ENCODE data around the gene SRBD1. TPM values are rescaled to one million over a fixed set of nuclear protein-coding genes. Genes with fewer than 3 reads are reported as not detected.

The SRBD1 gene
- total RNA-seq, 8 experiments from 2014 or later: 17.0 to 27.1 (median 20.4) TPM

GRCh38 chr2:45460825-45461224 lies 150.2 kb downstream of the SRBD1 start:
- Histone ChIP-seq H3K4me3 (no peak overlapping the region), H3K27ac (no peak overlapping the region), H3K4me1 (replicated peaks in 1 of 2) (no peaks in the 10 kb centered on the region)
- WGBS, 10 experiments: 80 to 100% (median 97%) methylated on average over 1 to 5 of the region's 6 CpGs
- no peak for ATAC-seq (replicated peaks in 6 of 8)
- in situ Hi-C loops (cut with MboI; ENCODE audit: low pct_unique_long_range_greater_than_20kb in 2 of 9, low sequenced_read_pairs in 9 of 9, unreplicated experiment in 9 of 9): no loop called here

GRCh38 chr2:45459860-45460259 lies 151.2 kb downstream of the SRBD1 start:
- no peaks in the 10 kb centered on the region for H3K4me1 ChIP-seq (replicated peaks in 1 of 2)

GRCh38 chr2:45458909-45459563 lies 152.0 kb downstream of the SRBD1 start:
- in situ Hi-C loops (cut with MboI; ENCODE audit: low pct_unique_long_range_greater_than_20kb in 2 of 9, low sequenced_read_pairs in 9 of 9, unreplicated experiment in 9 of 9): no loop called here
- no peaks in the 10 kb centered on the region for H3K4me1 ChIP-seq (replicated peaks in 1 of 2)
- WGBS, 10 experiments: 13 to 100% (median 29%) methylated on average over 1 to 3 of the region's 3 CpGs
- H3K27ac ChIP-seq: no peak overlapping the region
- ATAC-seq (replicated peaks in 6 of 8): peak in 4 of 8 experiments; percentile 34 to 91 (median 72)
- no peak overlapping the region for H3K4me3 ChIP-seq

More at GRCh38 chr2:45459860-45460259, 151.2 kb downstream of the SRBD1 start:
- 50 to 100% (median 89%) methylated on average over 1 to 2 of the region's 3 CpGs; no CpG with 5 or more reads in 3 of the 10 experiments for WGBS, 10 experiments
- ATAC-seq (replicated peaks in 6 of 8): peak in 1 of 8 experiments; percentile 23
- no peak overlapping the region for H3K27ac ChIP-seq
- H3K4me3 ChIP-seq: no peak overlapping the region
- in situ Hi-C loops (cut with MboI; ENCODE audit: low pct_unique_long_range_greater_than_20kb in 2 of 9, low sequenced_read_pairs in 9 of 9, unreplicated experiment in 9 of 9): no loop called here

- no peaks in the 10 kb centered on the region for H3K4me1 ChIP-seq (replicated peaks in 1 of 2)
- H3K4me3 ChIP-seq: no peak overlapping the region
- no peak for ATAC-seq (replicated peaks in 6 of 8)
- WGBS, 10 experiments: 88 to 100% (median 97%) methylated on average over 2 to 5 of the region's 5 CpGs
- no peak overlapping the region for H3K27ac ChIP-seq
- in situ Hi-C loops (cut with MboI; ENCODE audit: low pct_unique_long_range_greater_than_20kb in 2 of 9, low sequenced_read_pairs in 9 of 9, unreplicated experiment in 9 of 9): no loop called here
Observed at GRCh38 chr2:45457211-45457945, 153.7 kb downstream of the SRBD1 start.

- H3K27ac ChIP-seq: no peak overlapping the region
- in situ Hi-C loops (cut with MboI; ENCODE audit: low pct_unique_long_range_greater_than_20kb in 2 of 9, low sequenced_read_pairs in 9 of 9, unreplicated experiment in 9 of 9): no loop called here
- ATAC-seq (replicated peaks in 6 of 8): peak in 1 of 8 experiments; percentile 48
- no peak overlapping the region for H3K4me3 ChIP-seq
- peaks cover 4 to 5% of the 10 kb centered on the region in 2 donors for H3K4me1 ChIP-seq (replicated peaks in 1 of 2)
- WGBS, 10 experiments: 6 to 100% (median 78%) methylated on average over 1 to 4 of the region's 4 CpGs
Observed at GRCh38 chr2:45452866-45453265, 158.2 kb downstream of the SRBD1 start.

- H3K4me1 ChIP-seq (replicated peaks in 1 of 2): peaks cover 4 to 5% of the 10 kb centered on the region in 2 donors
- H3K4me3 ChIP-seq: no peak overlapping the region
- in situ Hi-C loops (cut with MboI; ENCODE audit: low pct_unique_long_range_greater_than_20kb in 2 of 9, low sequenced_read_pairs in 9 of 9, unreplicated experiment in 9 of 9): no loop called here
- 83 to 100% (median 98%) methylated on average over 1 to 2 of the region's 2 CpGs for WGBS, 10 experiments
- H3K27ac ChIP-seq: no peak overlapping the region
- ATAC-seq (replicated peaks in 6 of 8): no peak
Observed at GRCh38 chr2:45450634-45451033, 160.4 kb downstream of the SRBD1 start.

GRCh38 chr2:45448217-45448616 lies 162.8 kb downstream of the SRBD1 start:
- Histone ChIP-seq H3K27ac (no peak overlapping the region), H3K4me1 (replicated peaks in 1 of 2) (peaks cover 4 to 5% of the 10 kb centered on the region in 2 donors), H3K4me3 (no peak overlapping the region)
- no peak for ATAC-seq (replicated peaks in 6 of 8)
- WGBS, 10 experiments: 0 to 100% (median 90%) methylated on average over 1 to 3 of the region's 3 CpGs; no CpG with 5 or more reads in 1 of the 10 experiments
- in situ Hi-C loops (cut with MboI; ENCODE audit: low pct_unique_long_range_greater_than_20kb in 2 of 9, low sequenced_read_pairs in 9 of 9, unreplicated experiment in 9 of 9): no loop called here

- 40 to 86% (median 80%) methylated on average over 1 to 2 of the region's 2 CpGs; no CpG with 5 or more reads in 3 of the 10 experiments for WGBS, 10 experiments
- in situ Hi-C loops (cut with MboI; ENCODE audit: low pct_unique_long_range_greater_than_20kb in 2 of 9, low sequenced_read_pairs in 9 of 9, unreplicated experiment in 9 of 9): no loop called here
- ATAC-seq (replicated peaks in 6 of 8): no peak
- Histone ChIP-seq H3K27ac (no peak overlapping the region), H3K4me1 (replicated peaks in 1 of 2) (peaks cover 4 to 5% of the 10 kb centered on the region in 2 donors), H3K4me3 (no peak overlapping the region)
Observed at GRCh38 chr2:45446016-45446415, 165.1 kb downstream of the SRBD1 start.

GRCh38 chr2:45445037-45445436 lies 166.0 kb downstream of the SRBD1 start:
- peaks cover 4 to 5% of the 10 kb centered on the region in 2 donors for H3K4me1 ChIP-seq (replicated peaks in 1 of 2)
- in situ Hi-C loops (cut with MboI; ENCODE audit: low pct_unique_long_range_greater_than_20kb in 2 of 9, low sequenced_read_pairs in 9 of 9, unreplicated experiment in 9 of 9): no loop called here
- peak in 1 of 8 experiments; percentile 54 for ATAC-seq (replicated peaks in 6 of 8)
- 0 to 100% (median 83%) methylated on average over 1 of the region's 1 CpG; no CpG with 5 or more reads in 1 of the 10 experiments for WGBS, 10 experiments
- no peak overlapping the region for H3K4me3 ChIP-seq
- H3K27ac ChIP-seq: no peak overlapping the region

- H3K4me3 ChIP-seq: no peak overlapping the region
- WGBS, 10 experiments: 50 to 100% (median 88%) methylated on average over 1 of the region's 1 CpG
- no peak for ATAC-seq (replicated peaks in 6 of 8)
- no peaks in the 10 kb centered on the region for H3K4me1 ChIP-seq (replicated peaks in 1 of 2)
- in situ Hi-C loops (cut with MboI; ENCODE audit: low pct_unique_long_range_greater_than_20kb in 2 of 9, low sequenced_read_pairs in 9 of 9, unreplicated experiment in 9 of 9): no loop called here
- no peak overlapping the region for H3K27ac ChIP-seq
Observed at GRCh38 chr2:45443012-45443411, 168.1 kb downstream of the SRBD1 start.

- Histone ChIP-seq H3K27ac (no peak overlapping the region), H3K4me3 (no peak overlapping the region), H3K4me1 (replicated peaks in 1 of 2) (no peaks in the 10 kb centered on the region)
- 54 to 100% (median 100%) methylated on average over 1 to 3 of the region's 3 CpGs; no CpG with 5 or more reads in 1 of the 10 experiments for WGBS, 10 experiments
- no peak for ATAC-seq (replicated peaks in 6 of 8)
- in situ Hi-C loops (cut with MboI; ENCODE audit: low pct_unique_long_range_greater_than_20kb in 2 of 9, low sequenced_read_pairs in 9 of 9, unreplicated experiment in 9 of 9): no loop called here
Observed at GRCh38 chr2:45442026-45442425, 169.0 kb downstream of the SRBD1 start.

- Histone ChIP-seq H3K4me1 (replicated peaks in 1 of 2) (no peaks in the 10 kb centered on the region), H3K27ac (no peak overlapping the region), H3K4me3 (no peak overlapping the region)
- no peak for ATAC-seq (replicated peaks in 6 of 8)
- 83 to 100% (median 95%) methylated on average over 1 to 3 of the region's 3 CpGs for WGBS, 10 experiments
- in situ Hi-C loops (cut with MboI; ENCODE audit: low pct_unique_long_range_greater_than_20kb in 2 of 9, low sequenced_read_pairs in 9 of 9, unreplicated experiment in 9 of 9): no loop called here
Observed at GRCh38 chr2:45441571-45441970, 169.5 kb downstream of the SRBD1 start.
